ENCODE results near the gene THAP8.
A peak's percentile ranks its signal among the peaks of the same experiment; 100 is the strongest.

The THAP8 gene

GRCh38 chr19:36054119-36054732 lies at the start of gene THAP8:
Gene THAP8 (minus strand): TSS chr19:36054285. CDS start chr19:36054217, 68 bp downstream.
- peak; percentile 99 for DNase-seq (ENCODE audit: low spot score)

- DNase-seq (ENCODE audit: low spot score) = no peak
These were observed 49.0 kb upstream of the THAP8 start for GRCh38 chr19:36103040-36103626.

GRCh38 chr19:36101550-36102327 lies 47.7 kb upstream of the THAP8 start:
- no peak for DNase-seq (ENCODE audit: low spot score)

- no peak for DNase-seq (ENCODE audit: low spot score)
These were observed 46.4 kb upstream of the THAP8 start for GRCh38 chr19:36100476-36100875.

GRCh38 chr19:36099166-36099785 lies 45.2 kb upstream of the THAP8 start:
- no peak for DNase-seq (ENCODE audit: low spot score)

- no peak for DNase-seq (ENCODE audit: low spot score)
These were observed 43.0 kb upstream of the THAP8 start for GRCh38 chr19:36097036-36097435.

- DNase-seq (ENCODE audit: low spot score) = no peak
These were observed 39.6 kb upstream of the THAP8 start for GRCh38 chr19:36093687-36094086.

- no peak for DNase-seq (ENCODE audit: low spot score)
These were observed 39.1 kb upstream of the THAP8 start for GRCh38 chr19:36093146-36093662.

- no peak for DNase-seq (ENCODE audit: low spot score)
These were observed 38.5 kb upstream of the THAP8 start for GRCh38 chr19:36092566-36092965.

GRCh38 chr19:36090910-36091695 lies 37.0 kb upstream of the THAP8 start:
- DNase-seq (ENCODE audit: low spot score) = no peak

GRCh38 chr19:36089847-36090246 lies 35.8 kb upstream of the THAP8 start:
- DNase-seq (ENCODE audit: low spot score) = no peak

- no peak for DNase-seq (ENCODE audit: low spot score)
These were observed 32.2 kb upstream of the THAP8 start for GRCh38 chr19:36086326-36086725.

GRCh38 chr19:36084231-36085009 lies 30.3 kb upstream of the THAP8 start:
- DNase-seq (ENCODE audit: low spot score) = no peak

- DNase-seq (ENCODE audit: low spot score) = no peak
These were observed 28.8 kb upstream of the THAP8 start for GRCh38 chr19:36082916-36083315.

- no peak for DNase-seq (ENCODE audit: low spot score)
These were observed 27.8 kb upstream of the THAP8 start for GRCh38 chr19:36081894-36082293.

- no peak for DNase-seq (ENCODE audit: low spot score)
These were observed 27.3 kb upstream of the THAP8 start for GRCh38 chr19:36081385-36081784.

GRCh38 chr19:36079389-36079945 lies 25.4 kb upstream of the THAP8 start:
- DNase-seq (ENCODE audit: low spot score) = no peak

- no peak for DNase-seq (ENCODE audit: low spot score)
These were observed 19.2 kb upstream of the THAP8 start for GRCh38 chr19:36073121-36073876.

GRCh38 chr19:36072081-36072480 lies 18.0 kb upstream of the THAP8 start:
- DNase-seq (ENCODE audit: low spot score) = no peak
